Measurements from ENCODE around the gene LRRC73. TPM values are rescaled to one million over a fixed set of nuclear protein-coding genes. Genes with fewer than 3 reads are reported as not detected.

LRRC73 gene
- total and polyA plus RNA-seq, 2 of the 8 experiments (the other 6 are each of a cell fraction or from before 2014, with no cell fraction given): 0.24 to 0.26 TPM

GRCh38 chr6:43497689-43498088 is 12.5 kb downstream of the LRRC73 start:
- FAIRE-seq: no peak
- H4K20me1 ChIP-seq (replicated peaks in 1 of 2; ENCODE audit: control insufficient read depth in 1 of 2, insufficient read depth in 2 of 2, low read length in 2 of 2): peaks cover 6 to 19% of the 10 kb centered on the region in 2 experiments

More at GRCh38 chr6:43497689-43498088, 12.5 kb downstream of the LRRC73 start:
- no peaks in the 10 kb centered on the region for H3K23me2 ChIP-seq (ENCODE audit: low read depth, low read length)
- peaks cover 4 to 12% (median 8%) of the 10 kb centered on the region in 4 experiments for H3K4me1 ChIP-seq (replicated peaks in 1 of 4; ENCODE audit: control insufficient read depth in 3 of 4, insufficient read depth in 4 of 4, low read length in 3 of 4)
- H3K4me2 ChIP-seq (ENCODE audit: insufficient read depth in 1 of 2, low read depth in 2 of 2, low read length in 2 of 2): no peak overlapping the region
- H3K9me3 ChIP-seq (ENCODE audit: insufficient read depth in 2 of 2, low read depth in 1 of 2, low read length in 1 of 2): no peaks in the 10 kb centered on the region
- DNase-seq (ENCODE audit: low read depth in 1 of 2, low spot score in 2 of 2): no peak
- H2BK15ac ChIP-seq (ENCODE audit: low read length): no peak overlapping the region
- H3K36me3 ChIP-seq (ENCODE audit: control insufficient read depth in 2 of 4, insufficient read depth in 4 of 4, low read length in 3 of 4): peaks cover 14 to 36% (median 28%) of the 10 kb centered on the region in 4 experiments; a peak in 7 of 8 replicates
- WGBS, 2 experiments (ENCODE audit: extremely low coverage in 1 of 2, insufficient coverage in 1 of 2, insufficient read length in 1 of 2, insufficient replicate concordance in 2 of 2, low coverage in 1 of 2, low lambda C conversion rate in 2 of 2, missing lambda C conversion rate in 1 of 2): 80% methylated on average over 7 of the region's 12 CpGs; no CpG with 5 or more reads in 1 of the 2 experiments
- H4K5ac ChIP-seq (ENCODE audit: insufficient read length, low read depth, low read length): no peak overlapping the region
- H3K23ac ChIP-seq (ENCODE audit: insufficient read length): no peak overlapping the region
- H3K14ac ChIP-seq (ENCODE audit: insufficient read length): no peak overlapping the region
- no peak overlapping the region for H3K9ac ChIP-seq (replicated peaks in 1 of 4; ENCODE audit: extremely low read depth in 1 of 4, low read depth in 3 of 4, low read length in 3 of 4)
- no peak overlapping the region for H2BK20ac ChIP-seq (ENCODE audit: low read length)
- no peak overlapping the region for H2AFZ ChIP-seq (ENCODE audit: low read length)
- no peak overlapping the region for H2AK5ac ChIP-seq (ENCODE audit: low read depth, low read length)
- H3K18ac ChIP-seq (ENCODE audit: extremely low read depth, low read length): no peak overlapping the region
- no peak overlapping the region for H4K91ac ChIP-seq (replicated peaks; ENCODE audit: insufficient read length, low read length)
- H3K56ac ChIP-seq (replicated peaks; ENCODE audit: insufficient read length, low read depth, low read length): no peak overlapping the region
- ChIA-PET POLR2A (ENCODE audit: partially characterized antibody) (interaction anchor here (0.8 to 5.6 kb wide), 5 partner anchors 8 to 42 kb away, joined by 3 to 27 read pairs (median 6); partner anchors contain the start of genes DLK2 and LRRC73), CTCF (ENCODE audit: partially characterized antibody) (interaction anchor here (0.6 to 32.9 kb wide), 13 partner anchors 3 to 268 kb away, joined by 3 to 536 read pairs (median 4); partner anchors contain the start of genes DLK2, DNPH1, LRRC73 and TJAP1)
- no peak overlapping the region for H3K27ac ChIP-seq (ENCODE audit: low read depth, low read length)
- H3K4me3 ChIP-seq (ENCODE audit: extremely low read depth in 1 of 4, insufficient read depth in 2 of 4, low read depth in 3 of 4, low read length in 4 of 4): no peak overlapping the region
- H4K8ac ChIP-seq (ENCODE audit: extremely low read depth, insufficient read depth, low read length): no peak overlapping the region
- no peak overlapping the region for H2BK120ac ChIP-seq (replicated peaks; ENCODE audit: low read depth, low read length)
- no peak overlapping the region for H2BK12ac ChIP-seq (ENCODE audit: low read depth, low read length)
- H2BK5ac ChIP-seq (ENCODE audit: low read depth, low read length): no peak overlapping the region
- no peaks in the 10 kb centered on the region for H3K27me3 ChIP-seq (replicated peaks in 1 of 4; ENCODE audit: control insufficient read depth in 3 of 4, extremely low read depth in 1 of 4, insufficient read depth in 3 of 4, low read length in 3 of 4)
- no peak overlapping the region for H3K4ac ChIP-seq (replicated peaks; ENCODE audit: insufficient read length, low read depth, low read length)
- H3K79me1 ChIP-seq (ENCODE audit: low read depth, low read length): peaks cover 11% of the 10 kb centered on the region; the same call in 1 of the 2 replicates
- peaks cover 4 to 29% of the 10 kb centered on the region in 2 experiments; a peak in 3 of 4 replicates for H3K79me2 ChIP-seq (ENCODE audit: control insufficient read depth in 1 of 2, insufficient read depth in 2 of 2, low read length in 2 of 2)
